ENCODE measurements around the gene OR8B8.
"Not testable (repeated sequence)": the region's sequence is repeated elsewhere in the genome, so short reads cannot be mapped to it uniquely, and the experiment has no call there.

The OR8B8 gene

DNA sequence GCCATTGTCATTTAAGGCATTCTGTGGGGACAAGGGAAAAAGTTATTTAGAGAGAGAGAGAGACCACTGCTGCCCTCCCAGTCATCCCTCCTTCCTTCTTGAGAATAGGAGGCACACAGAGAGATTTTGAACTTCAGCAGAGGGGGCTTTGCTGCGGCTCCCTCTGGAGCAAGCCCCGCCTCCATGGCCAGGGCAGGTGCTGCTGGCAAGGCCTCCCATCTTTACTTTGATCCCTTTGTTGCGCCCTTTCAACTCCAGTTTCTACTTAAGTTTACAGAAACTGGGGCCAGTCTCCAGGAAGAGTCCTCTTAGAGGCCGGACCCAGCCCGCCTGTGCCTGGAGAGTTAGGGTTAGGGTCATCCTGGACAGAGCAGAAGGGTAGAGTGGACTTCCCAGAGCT lies 4.4 kb downstream of the OR8B8 start:
- no peak for FAIRE-seq

DNA sequence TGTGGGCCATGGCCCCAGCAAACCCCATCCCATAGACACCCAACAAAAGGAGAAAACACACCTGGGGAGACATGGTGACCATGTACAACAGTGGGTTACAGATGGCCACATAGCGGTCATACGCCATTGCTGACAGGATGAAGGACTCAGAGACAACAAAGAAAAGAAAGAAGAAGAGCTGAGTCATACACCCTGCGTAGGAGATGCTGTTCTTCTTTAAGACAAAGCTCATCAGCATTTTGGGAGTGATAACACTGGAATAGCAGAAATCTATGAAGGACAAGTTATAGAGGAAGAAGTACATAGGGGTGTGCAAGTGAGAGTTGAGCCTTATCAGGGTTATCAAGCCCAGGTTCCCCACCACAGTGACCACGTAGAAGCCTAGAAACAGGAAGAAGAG lies 4.9 kb downstream of the OR8B8 start:
- no peak for FAIRE-seq

DNA sequence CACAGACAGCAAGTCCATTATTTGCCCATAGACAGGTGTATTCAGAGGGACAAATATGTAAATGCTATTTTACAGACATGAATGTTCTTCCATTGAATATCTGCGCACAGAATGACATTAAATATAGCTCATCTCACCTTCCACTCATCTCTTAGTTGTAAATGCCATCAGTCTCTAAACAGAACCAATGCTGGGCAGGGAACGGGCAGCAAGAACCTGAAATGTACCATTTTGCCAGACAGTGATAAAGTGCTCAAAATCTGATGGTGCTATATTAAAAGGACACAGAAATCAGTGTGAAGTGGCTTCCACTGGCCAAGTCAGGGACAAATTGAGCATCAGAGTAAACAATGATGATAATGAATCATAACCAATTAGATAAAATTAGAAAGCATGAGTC lies 10.8 kb downstream of the OR8B8 start:
- no peak for FAIRE-seq

DNA sequence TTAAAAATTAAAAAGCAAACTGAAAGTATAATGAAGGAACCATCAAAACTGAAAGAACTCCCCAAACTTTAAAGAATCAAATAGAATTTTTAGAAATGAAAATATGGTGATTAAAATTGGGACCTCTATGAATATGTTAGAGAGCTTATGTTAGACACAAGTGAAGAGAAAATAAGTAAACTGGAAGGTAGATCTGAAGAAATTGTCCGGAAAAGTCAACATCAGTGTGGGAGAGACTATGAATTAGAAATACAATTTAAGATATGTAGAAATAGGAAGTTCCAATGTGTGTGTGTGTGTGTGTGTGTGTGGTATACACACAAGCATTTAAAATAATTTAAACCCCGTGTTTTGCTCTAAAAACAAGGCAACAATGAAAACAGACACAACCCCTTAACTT lies 15.9 kb downstream of the OR8B8 start:
- FAIRE-seq: no peak

DNA sequence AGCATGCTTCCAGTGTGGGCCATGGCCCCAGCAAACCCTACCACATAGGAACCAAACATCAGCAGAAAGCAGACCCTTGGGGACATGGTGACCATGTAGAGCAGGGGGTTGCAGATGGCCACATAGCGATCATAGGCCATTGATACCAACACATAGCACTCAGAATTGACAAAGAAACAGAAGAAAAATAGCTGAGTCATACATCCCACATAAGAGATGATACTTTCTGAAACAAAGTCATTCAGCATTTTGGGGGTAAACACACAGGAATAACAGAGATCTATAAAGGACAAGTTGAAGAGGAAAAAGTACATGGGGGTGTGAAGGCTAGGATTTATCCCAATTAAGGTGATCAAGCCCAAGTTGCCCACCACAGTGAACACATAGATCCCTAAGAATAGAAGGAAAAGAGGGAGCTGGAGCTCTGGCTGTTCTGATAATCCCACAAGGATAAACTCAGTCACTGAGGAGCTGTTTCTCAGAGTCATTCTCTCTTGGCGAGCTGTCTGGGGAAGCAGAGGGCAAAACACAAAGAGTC lies 21.0 kb downstream of the OR8B8 start, which contains the start of gene OR8B4:
Gene OR8B4 (minus strand): TSS at position 488 of the 538 bp plus-strand sequence. CDS start 0 bp downstream, at position 488.
- no peak for FAIRE-seq

DNA sequence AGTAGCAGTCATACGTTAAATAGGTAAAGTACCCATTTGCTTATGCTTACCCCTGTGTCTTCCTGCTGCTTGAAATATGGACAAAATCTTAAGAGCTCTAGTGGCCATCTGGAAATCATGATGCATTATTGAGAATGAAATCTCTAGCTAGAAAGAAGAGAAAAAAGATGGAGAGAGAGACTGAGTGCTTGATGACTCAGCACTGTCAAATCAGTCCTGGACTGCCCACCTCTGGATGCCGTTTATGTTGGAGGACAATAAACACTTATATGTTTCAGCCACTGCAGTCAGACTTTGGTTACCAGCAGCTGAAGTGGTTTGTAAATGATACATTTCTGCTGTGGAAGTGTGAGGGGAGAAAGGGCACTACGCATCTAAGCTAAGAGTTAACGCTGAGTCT lies 24.5 kb downstream of the OR8B8 start:
- FAIRE-seq: no peak

DNA sequence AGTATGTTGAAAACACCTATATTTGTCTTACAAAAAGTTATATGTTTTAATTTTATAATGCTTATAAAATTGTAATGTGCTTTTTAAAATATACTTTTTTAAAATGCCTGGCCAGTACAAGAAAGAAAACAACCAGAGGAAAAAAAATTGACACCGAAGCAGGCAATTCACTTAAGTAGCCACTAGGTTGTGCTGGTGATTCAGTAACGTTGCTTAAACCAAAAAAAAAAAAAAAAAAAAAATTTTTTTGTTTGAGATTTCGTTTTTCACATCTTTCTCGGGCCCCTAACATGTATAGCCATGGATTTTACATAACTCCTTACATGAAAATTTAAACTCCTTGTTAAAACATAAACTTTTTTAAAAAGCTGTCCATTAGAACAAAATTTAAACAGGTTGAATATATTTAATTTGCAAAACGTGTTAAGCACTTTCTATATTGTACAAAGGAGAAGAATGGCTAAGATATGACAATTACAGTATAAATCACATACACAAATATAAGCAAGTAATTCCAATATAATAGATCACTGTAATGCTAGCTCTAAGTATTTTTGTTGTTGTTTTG lies 30.1 kb downstream of the OR8B8 start:
- peak; percentile 92 for FAIRE-seq

DNA sequence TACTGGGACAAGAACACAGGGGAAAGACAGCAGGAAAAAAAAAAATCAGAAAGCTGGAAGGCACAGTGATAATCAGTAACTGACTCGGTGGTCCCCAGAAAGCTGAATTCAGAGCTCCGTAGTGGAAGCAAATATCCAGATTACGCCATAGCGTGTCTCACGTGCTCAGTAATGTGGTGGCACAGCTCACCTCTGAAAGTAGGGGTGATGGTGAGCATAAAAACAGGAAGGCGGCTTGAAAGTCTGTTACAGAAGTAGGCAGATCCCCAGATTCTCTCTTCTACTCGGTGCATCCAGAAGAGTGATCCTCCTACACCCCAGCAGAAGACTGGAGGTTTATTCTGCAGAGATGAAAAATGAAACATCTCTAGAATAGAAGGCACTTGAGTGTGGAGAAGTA lies 35.6 kb downstream of the OR8B8 start:
- FAIRE-seq: no peak

DNA sequence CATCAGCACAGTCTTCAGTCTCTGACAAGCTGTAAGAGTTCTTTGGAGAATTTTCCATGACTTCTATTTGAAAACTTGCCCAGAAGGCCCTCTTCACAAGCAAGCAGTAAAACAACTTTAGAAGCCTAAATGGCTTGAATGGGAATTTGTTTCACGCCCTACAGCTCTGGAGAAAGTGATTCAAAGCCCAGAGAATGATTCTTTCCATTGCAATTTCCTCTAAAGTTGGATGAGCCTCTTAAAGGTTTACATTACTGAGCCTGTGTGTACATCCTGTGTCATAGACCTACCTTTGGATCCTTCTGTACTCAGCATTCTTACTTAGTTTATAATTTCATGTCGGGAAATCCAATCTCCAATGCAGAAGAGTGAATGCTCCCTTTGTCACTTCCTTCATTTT lies 39.9 kb downstream of the OR8B8 start:
- FAIRE-seq: no peak

DNA sequence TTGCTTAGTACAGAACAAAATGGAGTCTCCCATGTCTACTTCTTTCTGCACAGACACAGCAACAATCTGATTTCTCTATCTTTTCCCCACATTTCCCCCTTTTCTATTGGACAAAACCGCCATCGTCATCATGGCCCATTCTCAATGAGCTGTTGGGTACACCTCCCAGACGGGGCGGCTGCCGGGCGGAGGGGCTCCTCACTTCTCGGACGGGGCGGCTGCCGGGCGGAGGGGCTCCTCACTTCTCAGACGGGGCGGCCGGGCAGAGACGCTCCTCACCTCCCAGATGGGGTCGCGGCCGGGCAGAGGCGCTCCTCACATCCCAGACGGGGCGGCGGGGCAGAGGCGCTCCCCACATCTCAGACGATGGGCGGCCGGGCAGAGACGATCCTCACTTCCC lies 42.3 kb downstream of the OR8B8 start:
- not testable (repeated sequence) for FAIRE-seq

DNA sequence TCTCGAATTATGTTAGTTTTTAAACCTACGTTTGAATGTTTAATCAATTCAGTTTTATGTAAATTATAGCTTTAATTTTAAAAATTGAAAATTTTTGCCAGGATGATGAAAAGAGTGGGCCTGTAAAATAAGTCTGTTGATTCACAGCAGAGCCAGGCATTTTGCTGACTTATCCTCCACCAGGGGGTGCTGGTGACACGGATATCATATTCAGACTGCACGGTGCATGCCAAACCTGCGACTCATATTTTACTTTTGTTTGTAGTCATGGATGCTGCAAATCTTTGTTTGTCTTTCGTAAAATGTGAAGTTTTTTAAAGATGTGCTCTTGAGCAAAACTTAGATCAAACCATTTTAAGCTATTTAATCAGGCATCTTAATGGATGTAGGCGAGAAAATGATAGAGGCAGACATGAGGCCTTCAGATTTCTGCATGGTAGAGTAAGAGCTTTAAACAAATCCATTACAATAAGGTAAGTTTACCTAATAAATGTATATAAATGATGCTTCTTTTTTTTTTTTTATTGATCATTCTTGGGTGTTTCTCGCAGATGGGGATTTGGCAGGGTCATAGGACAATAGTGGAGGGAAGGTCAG lies 43.1 kb downstream of the OR8B8 start:
- peak; percentile 75 for FAIRE-seq

DNA sequence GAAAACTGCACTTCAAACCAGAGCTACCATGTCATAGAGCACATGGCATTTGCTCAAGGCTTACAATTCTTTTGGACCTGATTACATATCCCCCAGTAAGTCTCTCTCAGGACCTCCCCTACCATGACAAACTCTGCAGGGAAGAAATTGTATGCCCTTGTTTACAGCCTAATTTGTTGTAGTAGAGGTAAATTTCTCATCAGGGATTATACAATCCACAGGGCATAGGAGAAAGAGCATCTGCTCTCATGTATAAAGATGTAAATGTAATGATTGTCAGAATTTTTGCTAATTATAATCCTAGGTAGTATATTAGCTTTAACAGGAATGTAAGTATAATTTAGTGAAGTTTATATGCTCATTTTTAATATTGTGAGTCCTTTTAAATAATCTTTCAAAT lies 46.6 kb downstream of the OR8B8 start, which contains the start of gene OR8B3:
Gene OR8B3 (minus strand): TSS at position 101 of the 400 bp plus-strand sequence. CDS start 1,673 bp downstream, outside the sequence.
- no peak for FAIRE-seq

DNA sequence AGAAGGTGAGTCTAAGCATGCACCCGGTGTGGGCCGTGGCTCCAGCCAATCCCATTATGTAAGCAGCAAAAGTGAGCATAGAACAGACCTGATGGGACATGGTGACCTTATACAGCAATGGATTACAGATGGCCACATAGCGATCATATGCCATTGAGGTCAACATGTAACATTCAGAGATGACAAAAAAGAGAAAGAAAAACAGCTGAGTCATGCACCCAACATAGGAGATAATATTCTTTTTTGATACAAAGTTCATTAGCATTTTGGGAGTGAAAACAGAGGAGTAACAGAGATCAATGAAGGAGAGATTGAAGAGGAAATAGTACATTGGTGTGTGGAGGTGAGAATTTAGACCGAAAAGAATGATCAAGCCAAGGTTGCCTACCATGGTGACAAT lies 48.6 kb downstream of the OR8B8 start:
- FAIRE-seq: not testable (repeated sequence)

DNA sequence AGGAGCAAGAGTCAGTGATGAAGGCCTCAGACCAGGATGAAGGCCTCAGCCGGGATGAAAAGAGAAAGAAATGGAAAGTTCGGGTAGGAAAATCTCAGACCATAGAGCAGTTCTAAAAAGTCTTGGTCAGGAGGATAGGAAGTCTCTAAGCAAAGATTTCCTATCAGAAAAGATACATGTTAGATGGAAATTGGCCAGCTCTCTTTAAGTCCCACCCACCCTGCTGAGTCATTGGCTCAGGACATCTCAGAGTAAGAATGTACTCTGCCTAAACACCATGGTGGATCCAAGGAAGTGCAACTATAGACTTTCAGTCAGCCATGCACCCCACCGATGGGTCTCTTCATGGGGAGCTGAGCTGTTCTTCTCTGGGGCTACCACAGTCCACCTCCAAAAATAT lies 51.1 kb downstream of the OR8B8 start:
- no peak for FAIRE-seq

Data from TTC549 (cell line).